Measurements from ENCODE around the gene CMSS1.
A peak's percentile ranks its signal among the peaks of the same experiment; 100 is the strongest.

DNA sequence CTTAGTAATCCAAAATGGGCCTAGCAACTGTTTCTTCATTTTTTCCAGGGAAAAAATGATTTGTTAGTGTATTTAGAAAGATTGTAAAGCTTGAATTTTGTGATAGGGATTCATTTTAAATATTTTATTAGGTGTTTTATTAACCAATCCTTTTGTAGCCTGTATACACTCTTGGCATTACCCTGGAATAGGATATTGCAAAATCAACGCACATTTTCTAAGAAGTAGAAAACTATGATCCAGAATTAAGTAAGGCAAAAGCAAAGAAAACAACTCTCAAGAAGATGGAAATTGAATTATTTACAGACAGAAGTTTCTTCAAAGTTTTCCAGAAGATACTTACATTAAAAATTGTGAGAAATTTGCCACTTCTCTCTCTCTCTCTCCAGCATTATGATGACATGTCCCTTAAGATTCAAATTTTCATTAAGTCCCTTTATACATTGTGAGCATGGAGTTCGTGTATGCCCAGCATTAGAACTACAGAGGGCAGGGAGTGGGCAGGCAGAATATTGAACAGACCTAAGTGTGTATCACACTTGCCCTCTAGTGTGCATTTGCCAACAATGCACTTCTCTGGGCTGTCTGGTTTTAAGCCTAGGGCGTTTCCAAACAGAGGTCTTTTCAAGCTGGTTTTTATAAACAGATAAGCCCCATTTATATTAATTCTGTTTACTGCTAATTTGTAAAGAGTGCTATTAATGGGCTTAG is 28.5 kb upstream of the CMSS1 start:
- TF ChIP-seq EP300 (conservative IDR thresholded peaks at IDR 0.05; ENCODE audit: poor library complexity, severe bottlenecking) (no peak), MXI1 (conservative IDR thresholded peaks at IDR 0.05; ENCODE audit: poor library complexity, severe bottlenecking) (no peak), EZH2 (IDR thresholded peaks at IDR 0.05; ENCODE audit: borderline replicate concordance, insufficient read depth, low read length, poor library complexity, severe bottlenecking) (no peak)
- TF ChIP-seq, protein P1, sequence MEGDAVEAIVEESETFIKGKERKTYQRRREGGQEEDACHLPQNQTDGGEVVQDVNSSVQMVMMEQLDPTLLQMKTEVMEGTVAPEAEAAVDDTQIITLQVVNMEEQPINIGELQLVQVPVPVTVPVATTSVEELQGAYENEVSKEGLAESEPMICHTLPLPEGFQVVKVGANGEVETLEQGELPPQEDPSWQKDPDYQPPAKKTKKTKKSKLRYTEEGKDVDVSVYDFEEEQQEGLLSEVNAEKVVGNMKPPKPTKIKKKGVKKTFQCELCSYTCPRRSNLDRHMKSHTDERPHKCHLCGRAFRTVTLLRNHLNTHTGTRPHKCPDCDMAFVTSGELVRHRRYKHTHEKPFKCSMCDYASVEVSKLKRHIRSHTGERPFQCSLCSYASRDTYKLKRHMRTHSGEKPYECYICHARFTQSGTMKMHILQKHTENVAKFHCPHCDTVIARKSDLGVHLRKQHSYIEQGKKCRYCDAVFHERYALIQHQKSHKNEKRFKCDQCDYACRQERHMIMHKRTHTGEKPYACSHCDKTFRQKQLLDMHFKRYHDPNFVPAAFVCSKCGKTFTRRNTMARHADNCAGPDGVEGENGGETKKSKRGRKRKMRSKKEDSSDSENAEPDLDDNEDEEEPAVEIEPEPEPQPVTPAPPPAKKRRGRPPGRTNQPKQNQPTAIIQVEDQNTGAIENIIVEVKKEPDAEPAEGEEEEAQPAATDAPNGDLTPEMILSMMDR (IDR thresholded peaks at IDR 0.05; ENCODE audit: poor library complexity, severe bottlenecking), result peak; percentile 64
